AG04450 (cell line): ENCODE measurements around the gene GABBR2. TPM values are rescaled to one million over a fixed set of nuclear protein-coding genes. Genes with fewer than 3 reads are reported as not detected.

ENCODE experiments used
- CTCF ChIA-PET: fragments of 300-600, 350-600 bp; formaldehyde crosslinking; extraction: SDS; loops from one replicate; lab custom pipeline; 2022; ENCODE audit warnings: antibody characterized with exemption, inconsistent platforms; lab: Charles Lee
- POLR2A ChIA-PET: fragments of 350-600 bp; formaldehyde crosslinking; extraction: SDS; loops from one replicate; lab custom pipeline; 2021; ENCODE audit warnings: antibody characterized with exemption, inconsistent platforms; lab: Yijun Ruan, JAX
- DNase-seq: peaks from one replicate; pipeline ENCODE4 v3.0.0-alpha.2; 2011; ENCODE audit warnings: low read depth, low spot score
- H3K27ac ChIP-seq: one replicate; pipeline ENCODE4 v1.5.1; 2012; ENCODE audit warnings: low read depth, low read length, control low read depth
- H3K27me3 ChIP-seq: one replicate; pipeline ENCODE4 v1.6.0; 2012; ENCODE audit warnings: low read length; ENCODE audit not compliant: control insufficient read depth, insufficient read depth
- H3K4me3 ChIP-seq: 2 replicates; pipeline ENCODE4 v1.5.1; 2011; ENCODE audit warnings: mild to moderate bottlenecking, low read depth, low read length, control low read depth
- H3K9me3 ChIP-seq: 2 replicates; pipeline ENCODE4 v1.5.1; 2012; ENCODE audit warnings: low read length; ENCODE audit not compliant: control insufficient read depth, insufficient read depth
- CTCF ChIP-seq: IDR thresholded peaks from 2 replicates; pipeline ENCODE4 v1.5.1; 2011; ENCODE audit warnings: low read depth, low read length, control low read depth, inconsistent platforms
- polyA plus RNA-seq: library from polyadenylated mRNA; depleted of rRNA; stranded (reverse); fragments of >200 nt; gene quantifications from 2 replicates; pipeline ENCODE4 v1.2.3, GENCODE V29; 2011

GABBR2 gene
- polyA plus RNA-seq, 1 experiment, result 2.4 TPM

- DNase-seq, result peak; percentile 51
- Histone ChIP-seq H3K27me3 (peaks cover 25% of the 10 kb centered on the region), H3K27ac (no peak overlapping the region), H3K4me3 (no peak overlapping the region), H3K9me3 (peaks cover 4% of the 10 kb centered on the region)
- TF ChIP-seq CTCF, result no peak
- ChIA-PET CTCF (interaction anchor here (1.0 kb wide), 1 partner anchor 411 kb away, joined by 3 read pairs; no protein-coding TSS in a partner anchor), POLR2A (no interaction called here)
Observed at GRCh38 chr9:98726735-98727134, 18.0 kb upstream of the GABBR2 start.

- no peak overlapping the region for H3K4me3 ChIP-seq
- H3K27me3 ChIP-seq, result peaks cover 36% of the 10 kb centered on the region
- no peak for DNase-seq
- POLR2A ChIA-PET, result no interaction called here
- H3K9me3 ChIP-seq, result peaks cover 4% of the 10 kb centered on the region
- H3K27ac ChIP-seq, result no peak overlapping the region
- CTCF ChIA-PET, result interaction anchor here (2.8 kb wide), 1 partner anchor 50 kb away, joined by 16 read pairs; no protein-coding TSS in a partner anchor
- TF ChIP-seq CTCF, result no peak
Observed at GRCh38 chr9:98724810-98725530, 16.2 kb upstream of the GABBR2 start.

GRCh38 chr9:98721643-98722042, 12.9 kb upstream of the GABBR2 start:
- CTCF ChIA-PET, result interaction anchor here (0.6 kb wide), 1 partner anchor 9 kb away, joined by 8 read pairs; no protein-coding TSS in a partner anchor
- TF ChIP-seq CTCF, result no peak
- Histone ChIP-seq H3K4me3 (no peak overlapping the region), H3K9me3 (peaks cover 4% of the 10 kb centered on the region), H3K27ac (no peak overlapping the region), H3K27me3 (peaks cover 35% of the 10 kb centered on the region)
- DNase-seq, result no peak
- POLR2A ChIA-PET, result no interaction called here

- POLR2A ChIA-PET, result no interaction called here
- peaks cover 4% of the 10 kb centered on the region for H3K9me3 ChIP-seq
- TF ChIP-seq CTCF, result no peak
- DNase-seq, result no peak
- peaks cover 39% of the 10 kb centered on the region for H3K27me3 ChIP-seq
- CTCF ChIA-PET, result no interaction called here
- H3K4me3 ChIP-seq, result no peak overlapping the region
- H3K27ac ChIP-seq, result no peak overlapping the region
Observed at GRCh38 chr9:98720402-98720801, 11.7 kb upstream of the GABBR2 start.

GRCh38 chr9:98719055-98719454, 10.3 kb upstream of the GABBR2 start:
- H3K9me3 ChIP-seq, result peaks cover 4% of the 10 kb centered on the region
- no peak overlapping the region for H3K4me3 ChIP-seq
- no peak overlapping the region for H3K27ac ChIP-seq
- ChIA-PET POLR2A (no interaction called here), CTCF (no interaction called here)
- DNase-seq, result no peak
- TF ChIP-seq CTCF, result no peak
- peaks cover 39% of the 10 kb centered on the region for H3K27me3 ChIP-seq
